ENCODE results near the gene LZTR1. TPM values are rescaled to one million over a fixed set of nuclear protein-coding genes. Genes with fewer than 3 reads are reported as not detected.

LZTR1 gene
- total RNA-seq, 4 donors from 2014 or later = 41.1 to 60.8 (median 43.4) TPM

DNA sequence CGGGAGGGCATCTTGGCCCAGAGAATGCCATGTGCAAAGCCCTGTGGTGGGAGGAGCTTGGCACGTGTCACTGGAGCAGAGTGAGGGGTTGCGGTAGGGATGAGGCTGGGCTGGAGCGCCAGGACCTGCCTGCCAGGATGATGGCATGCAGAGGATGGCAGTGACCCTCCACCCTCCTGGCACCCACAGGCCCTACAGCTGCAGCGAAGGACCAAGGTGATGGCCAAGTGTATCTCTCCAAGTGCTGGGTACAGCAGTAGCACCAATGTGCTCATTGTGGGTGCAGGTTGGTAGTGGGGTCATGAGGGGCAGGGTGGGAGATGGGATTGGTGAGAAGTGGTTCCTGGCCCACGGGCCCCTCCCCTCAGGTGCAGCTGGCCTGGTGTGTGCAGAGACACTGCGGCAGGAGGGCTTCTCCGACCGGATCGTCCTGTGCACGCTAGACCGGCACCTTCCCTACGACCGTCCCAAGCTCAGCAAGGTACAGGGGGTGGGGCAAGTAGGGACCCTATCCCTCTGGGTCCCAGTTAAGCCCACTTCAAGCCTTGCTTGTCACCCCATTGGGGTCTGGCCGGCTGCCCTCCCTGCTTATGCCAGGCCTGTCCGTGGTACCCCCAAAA is 7.7 kb upstream of the LZTR1 start:
- TF ChIP-seq, protein P1, sequence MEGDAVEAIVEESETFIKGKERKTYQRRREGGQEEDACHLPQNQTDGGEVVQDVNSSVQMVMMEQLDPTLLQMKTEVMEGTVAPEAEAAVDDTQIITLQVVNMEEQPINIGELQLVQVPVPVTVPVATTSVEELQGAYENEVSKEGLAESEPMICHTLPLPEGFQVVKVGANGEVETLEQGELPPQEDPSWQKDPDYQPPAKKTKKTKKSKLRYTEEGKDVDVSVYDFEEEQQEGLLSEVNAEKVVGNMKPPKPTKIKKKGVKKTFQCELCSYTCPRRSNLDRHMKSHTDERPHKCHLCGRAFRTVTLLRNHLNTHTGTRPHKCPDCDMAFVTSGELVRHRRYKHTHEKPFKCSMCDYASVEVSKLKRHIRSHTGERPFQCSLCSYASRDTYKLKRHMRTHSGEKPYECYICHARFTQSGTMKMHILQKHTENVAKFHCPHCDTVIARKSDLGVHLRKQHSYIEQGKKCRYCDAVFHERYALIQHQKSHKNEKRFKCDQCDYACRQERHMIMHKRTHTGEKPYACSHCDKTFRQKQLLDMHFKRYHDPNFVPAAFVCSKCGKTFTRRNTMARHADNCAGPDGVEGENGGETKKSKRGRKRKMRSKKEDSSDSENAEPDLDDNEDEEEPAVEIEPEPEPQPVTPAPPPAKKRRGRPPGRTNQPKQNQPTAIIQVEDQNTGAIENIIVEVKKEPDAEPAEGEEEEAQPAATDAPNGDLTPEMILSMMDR (IDR thresholded peaks at IDR 0.05; ENCODE audit: low read depth) = no peak

DNA sequence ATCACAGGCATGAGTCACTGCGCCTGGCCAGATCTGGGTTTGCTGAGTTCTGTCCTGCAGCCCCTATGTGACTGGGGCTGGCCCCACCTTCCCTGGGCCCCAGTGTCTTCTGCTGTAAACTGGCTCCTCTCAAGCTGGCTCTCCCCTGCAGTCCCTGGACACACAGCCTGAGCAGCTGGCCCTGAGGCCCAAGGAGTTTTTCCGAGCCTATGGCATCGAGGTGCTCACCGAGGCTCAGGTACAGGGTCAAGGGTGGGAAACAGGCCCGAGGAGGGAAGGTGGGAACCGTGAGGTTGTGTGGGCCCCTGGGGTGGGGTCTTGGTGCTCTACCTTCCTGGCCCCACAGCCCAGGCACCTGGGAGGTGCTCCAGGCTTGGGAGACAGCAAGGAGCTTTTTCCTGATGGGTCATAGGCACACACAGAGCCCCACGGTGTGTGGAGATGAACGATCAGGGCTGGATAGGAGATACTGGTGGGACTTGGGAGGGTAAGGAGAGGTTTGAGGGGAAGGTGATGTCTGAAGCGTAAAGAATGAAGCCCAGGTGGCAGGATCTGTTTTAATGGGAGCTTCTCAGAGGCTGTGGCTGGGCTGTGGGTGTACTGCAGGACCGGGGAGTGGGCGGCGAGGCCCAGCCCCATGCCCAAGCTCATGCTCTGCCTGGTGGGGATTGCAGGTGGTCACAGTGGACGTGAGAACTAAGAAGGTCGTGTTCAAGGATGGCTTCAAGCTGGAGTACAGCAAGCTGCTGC is 6.4 kb upstream of the LZTR1 start:
- TF ChIP-seq, protein P1 (IDR thresholded peaks at IDR 0.05; ENCODE audit: low read depth) = no peak

GRCh38 chr22:20976291-20976877 is 5.7 kb upstream of the LZTR1 start:
- TF ChIP-seq, protein P1 (IDR thresholded peaks at IDR 0.05; ENCODE audit: low read depth) = no peak

- TF ChIP-seq, protein P1 (IDR thresholded peaks at IDR 0.05; ENCODE audit: low read depth) = no peak
These were observed 5.1 kb upstream of the LZTR1 start for GRCh38 chr22:20977019-20977418.

DNA sequence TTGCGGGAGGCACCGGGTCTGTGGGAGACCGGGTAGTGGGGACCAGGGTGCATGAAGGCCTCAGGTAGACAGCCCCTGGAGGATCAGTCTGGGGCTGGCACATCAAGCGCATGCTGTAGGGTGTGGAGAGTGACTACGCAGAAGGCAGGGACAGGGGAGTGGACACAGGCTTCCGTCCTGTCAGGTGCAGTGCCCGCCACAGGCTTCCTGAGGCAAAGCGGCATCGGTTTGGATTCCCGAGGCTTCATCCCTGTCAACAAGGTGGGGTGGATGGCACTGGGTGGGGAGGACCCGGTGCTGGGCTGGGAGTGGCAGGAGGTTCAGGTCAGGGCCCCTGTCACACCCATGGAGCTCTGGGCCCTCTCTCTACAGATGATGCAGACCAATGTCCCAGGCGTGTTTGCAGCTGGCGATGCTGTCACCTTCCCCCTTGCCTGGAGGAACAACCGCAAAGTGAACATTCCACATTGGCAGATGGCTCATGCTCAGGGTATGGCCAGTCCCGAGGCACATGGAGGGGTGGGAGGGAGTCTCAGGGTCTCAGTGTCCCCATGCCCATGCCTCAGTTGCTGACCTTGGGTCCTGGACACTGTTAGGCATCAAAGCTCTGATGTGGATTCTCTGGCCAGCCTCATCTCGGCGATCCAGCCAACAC is 4.5 kb upstream of the LZTR1 start:
- TF ChIP-seq, protein P1 (IDR thresholded peaks at IDR 0.05; ENCODE audit: low read depth) = no peak

- TF ChIP-seq, protein P1 (IDR thresholded peaks at IDR 0.05; ENCODE audit: low read depth) = no peak
These were observed 3.7 kb upstream of the LZTR1 start for GRCh38 chr22:20978419-20978818.

Data from subcutaneous adipose tissue (tissue), 4 donors.